SU-DHL-6 (cell line): ENCODE data around the gene SOX4.

Source experiments
- H2AFZ ChIP-seq: fragments of 200-600 bp; sonication (generic); 2 replicates; pipeline ENCODE4 v1.6.1; 2014; ENCODE audit warnings: low read depth, mild to moderate bottlenecking, moderate library complexity, mixed read lengths, antibody characterized with exemption, low read length; ENCODE audit not compliant: severe bottlenecking
- H3F3A ChIP-seq: fragments of 200-600 bp; shearing (Covaris generic); 2 replicates; pipeline ENCODE4 v1.6.0; 2016; ENCODE audit warnings: antibody characterized with exemption, mild to moderate bottlenecking; ENCODE audit not compliant: insufficient read depth
- H3K27ac ChIP-seq: fragments of 200-600 bp; sonication (generic); 2 replicates; pipeline ENCODE4 v1.5.1; 2016; ENCODE audit warnings: low read depth, mild to moderate bottlenecking, low read length, moderate library complexity, mixed read lengths
- H3K27me3 ChIP-seq: fragments of 200-600 bp; sonication (generic), shearing (Covaris generic); 2 replicates; pipeline ENCODE4 v1.6.0; 2014; ENCODE audit warnings: mild to moderate bottlenecking, low read length
- H3K36me3 ChIP-seq: fragments of 200-600 bp; sonication (generic); 2 replicates; pipeline ENCODE4 v1.6.1; 2014; ENCODE audit warnings: mild to moderate bottlenecking, low read length, mixed read lengths
- H3K4me2 ChIP-seq: fragments of 300-600, 200-600 bp; shearing (Covaris generic), sonication (generic); 2 replicates; pipeline ENCODE4 v1.6.0; 2014; ENCODE audit warnings: low read length, low read depth, mild to moderate bottlenecking; ENCODE audit not compliant: poor library complexity, severe bottlenecking
- H3K4me3 ChIP-seq: fragments of 200-600 bp; sonication (generic); 2 replicates; pipeline ENCODE4 v1.5.1; 2014; ENCODE audit warnings: antibody characterized with exemption, low read length, mild to moderate bottlenecking, mixed read lengths; ENCODE audit not compliant: insufficient read depth, poor library complexity, severe bottlenecking
- H3K79me2 ChIP-seq: fragments of 200-600 bp; sonication (generic); 2 replicates; pipeline ENCODE4 v1.6.1; 2014; ENCODE audit warnings: mild to moderate bottlenecking, low read length, moderate library complexity; ENCODE audit not compliant: insufficient read depth
- H3K9ac ChIP-seq: fragments of 200-600 bp; sonication (generic); 2 replicates; pipeline ENCODE4 v1.7.0; 2014; ENCODE audit warnings: mild to moderate bottlenecking, low read length
- H3K9me2 ChIP-seq: fragments of 200-600 bp; sonication (generic); replicated peaks from 2 replicates; pipeline ENCODE4 v1.6.1; 2014; ENCODE audit warnings: low read length; ENCODE audit not compliant: insufficient read depth
- H3K9me3 ChIP-seq: fragments of 200-600 bp; sonication (generic); 2 replicates; pipeline ENCODE4 v1.6.1; 2014; ENCODE audit warnings: low read length, mixed read lengths; ENCODE audit not compliant: insufficient read depth
- H4K20me1 ChIP-seq: fragments of 200-600 bp; sonication (generic); 2 replicates; pipeline ENCODE4 v1.6.1; 2014; ENCODE audit warnings: low read depth, mild to moderate bottlenecking, antibody characterized with exemption, low read length, moderate library complexity, mixed read lengths
- EZH2phosphoT487 ChIP-seq: fragments of 200-600 bp; sonication (generic), shearing (Covaris generic); conservative IDR thresholded peaks from 2 replicates; pipeline ENCODE4 v1.6.1; 2018; ENCODE audit warnings: mild to moderate bottlenecking, antibody characterized with exemption, low read length, moderate library complexity, mixed read lengths
- TF ChIP-seq, protein P1 (sequence below): fragments of 200-600 bp; sonication (generic); IDR thresholded peaks from one replicate; pipeline ENCODE4 v1.5.1; 2017; ENCODE audit warnings: antibody characterized with exemption, mild to moderate bottlenecking, low read length, moderate library complexity; ENCODE audit not compliant: insufficient read depth, poor library complexity, severe bottlenecking

Gene SOX4

DNA sequence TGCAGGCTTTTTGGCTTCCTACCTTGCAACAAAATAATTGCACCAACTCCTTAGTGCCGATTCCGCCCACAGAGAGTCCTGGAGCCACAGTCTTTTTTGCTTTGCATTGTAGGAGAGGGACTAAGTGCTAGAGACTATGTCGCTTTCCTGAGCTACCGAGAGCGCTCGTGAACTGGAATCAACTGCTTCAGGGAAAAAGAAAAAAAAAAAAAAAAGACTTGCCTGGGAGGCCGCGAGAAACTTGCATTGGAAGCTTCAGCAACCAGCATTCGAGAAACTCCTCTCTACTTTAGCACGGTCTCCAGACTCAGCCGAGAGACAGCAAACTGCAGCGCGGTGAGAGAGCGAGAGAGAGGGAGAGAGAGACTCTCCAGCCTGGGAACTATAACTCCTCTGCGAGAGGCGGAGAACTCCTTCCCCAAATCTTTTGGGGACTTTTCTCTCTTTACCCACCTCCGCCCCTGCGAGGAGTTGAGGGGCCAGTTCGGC lies 420 bp downstream of the SOX4 start:
- Histone ChIP-seq H2AFZ (peak overlapping the region; percentile 97), H3K4me2 (peak overlapping the region; percentile 90), H3K9ac (peak overlapping the region; percentile 72), H3K4me3 (peak overlapping the region; percentile 62), H3K9me3 (no peaks in the 10 kb centered on the region), H3K9me2 (no peaks in the 10 kb centered on the region), H4K20me1 (no peaks in the 10 kb centered on the region), H3F3A (peaks cover 20% of the 10 kb centered on the region), H3K79me2 (0 out of 2 replicates have a peak, but pooled peaks cover 8% of the 10 kb centered on the region), H3K36me3 (no peaks in the 10 kb centered on the region; the same call in 1 of the 2 replicates), H3K27me3 (no peaks in the 10 kb centered on the region), H3K27ac (peak overlapping the region; percentile 75)
- TF ChIP-seq, protein P1, sequence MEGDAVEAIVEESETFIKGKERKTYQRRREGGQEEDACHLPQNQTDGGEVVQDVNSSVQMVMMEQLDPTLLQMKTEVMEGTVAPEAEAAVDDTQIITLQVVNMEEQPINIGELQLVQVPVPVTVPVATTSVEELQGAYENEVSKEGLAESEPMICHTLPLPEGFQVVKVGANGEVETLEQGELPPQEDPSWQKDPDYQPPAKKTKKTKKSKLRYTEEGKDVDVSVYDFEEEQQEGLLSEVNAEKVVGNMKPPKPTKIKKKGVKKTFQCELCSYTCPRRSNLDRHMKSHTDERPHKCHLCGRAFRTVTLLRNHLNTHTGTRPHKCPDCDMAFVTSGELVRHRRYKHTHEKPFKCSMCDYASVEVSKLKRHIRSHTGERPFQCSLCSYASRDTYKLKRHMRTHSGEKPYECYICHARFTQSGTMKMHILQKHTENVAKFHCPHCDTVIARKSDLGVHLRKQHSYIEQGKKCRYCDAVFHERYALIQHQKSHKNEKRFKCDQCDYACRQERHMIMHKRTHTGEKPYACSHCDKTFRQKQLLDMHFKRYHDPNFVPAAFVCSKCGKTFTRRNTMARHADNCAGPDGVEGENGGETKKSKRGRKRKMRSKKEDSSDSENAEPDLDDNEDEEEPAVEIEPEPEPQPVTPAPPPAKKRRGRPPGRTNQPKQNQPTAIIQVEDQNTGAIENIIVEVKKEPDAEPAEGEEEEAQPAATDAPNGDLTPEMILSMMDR = no peak
- TF ChIP-seq EZH2phosphoT487 = no peak

DNA sequence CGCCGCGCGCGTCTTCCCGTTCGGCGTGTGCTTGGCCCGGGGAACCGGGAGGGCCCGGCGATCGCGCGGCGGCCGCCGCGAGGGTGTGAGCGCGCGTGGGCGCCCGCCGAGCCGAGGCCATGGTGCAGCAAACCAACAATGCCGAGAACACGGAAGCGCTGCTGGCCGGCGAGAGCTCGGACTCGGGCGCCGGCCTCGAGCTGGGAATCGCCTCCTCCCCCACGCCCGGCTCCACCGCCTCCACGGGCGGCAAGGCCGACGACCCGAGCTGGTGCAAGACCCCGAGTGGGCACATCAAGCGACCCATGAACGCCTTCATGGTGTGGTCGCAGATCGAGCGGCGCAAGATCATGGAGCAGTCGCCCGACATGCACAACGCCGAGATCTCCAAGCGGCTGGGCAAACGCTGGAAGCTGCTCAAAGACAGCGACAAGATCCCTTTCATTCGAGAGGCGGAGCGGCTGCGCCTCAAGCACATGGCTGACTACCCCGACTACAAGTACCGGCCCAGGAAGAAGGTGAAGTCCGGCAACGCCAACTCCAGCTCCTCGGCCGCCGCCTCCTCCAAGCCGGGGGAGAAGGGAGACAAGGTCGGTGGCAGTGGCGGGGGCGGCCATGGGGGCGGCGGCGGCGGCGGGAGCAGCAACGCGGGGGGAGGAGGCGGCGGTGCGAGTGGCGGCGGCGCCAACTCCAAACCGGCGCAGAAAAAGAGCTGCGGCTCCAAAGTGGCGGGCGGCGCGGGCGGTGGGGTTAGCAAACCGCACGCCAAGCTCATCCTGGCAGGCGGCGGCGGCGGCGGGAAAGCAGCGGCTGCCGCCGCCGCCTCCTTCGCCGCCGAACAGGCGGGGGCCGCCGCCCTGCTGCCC lies 1.1 kb downstream of the SOX4 start:
- Histone ChIP-seq H3K36me3 (no peaks in the 10 kb centered on the region; the same call in 1 of the 2 replicates), H3K27me3 (no peaks in the 10 kb centered on the region), H3F3A (peaks cover 20% of the 10 kb centered on the region), H3K9me2 (no peaks in the 10 kb centered on the region), H3K4me3 (peak overlapping the region; percentile 62), H3K79me2 (0 out of 2 replicates have a peak, but pooled peaks cover 8% of the 10 kb centered on the region), H4K20me1 (no peaks in the 10 kb centered on the region), H3K4me2 (peak overlapping the region; percentile 90), H3K9ac (peak overlapping the region; percentile 72), H2AFZ (peak overlapping the region; percentile 97), H3K9me3 (no peaks in the 10 kb centered on the region), H3K27ac (peak overlapping the region; percentile 75)
- no peak for TF ChIP-seq EZH2phosphoT487
- TF ChIP-seq, protein P1 = no peak

DNA sequence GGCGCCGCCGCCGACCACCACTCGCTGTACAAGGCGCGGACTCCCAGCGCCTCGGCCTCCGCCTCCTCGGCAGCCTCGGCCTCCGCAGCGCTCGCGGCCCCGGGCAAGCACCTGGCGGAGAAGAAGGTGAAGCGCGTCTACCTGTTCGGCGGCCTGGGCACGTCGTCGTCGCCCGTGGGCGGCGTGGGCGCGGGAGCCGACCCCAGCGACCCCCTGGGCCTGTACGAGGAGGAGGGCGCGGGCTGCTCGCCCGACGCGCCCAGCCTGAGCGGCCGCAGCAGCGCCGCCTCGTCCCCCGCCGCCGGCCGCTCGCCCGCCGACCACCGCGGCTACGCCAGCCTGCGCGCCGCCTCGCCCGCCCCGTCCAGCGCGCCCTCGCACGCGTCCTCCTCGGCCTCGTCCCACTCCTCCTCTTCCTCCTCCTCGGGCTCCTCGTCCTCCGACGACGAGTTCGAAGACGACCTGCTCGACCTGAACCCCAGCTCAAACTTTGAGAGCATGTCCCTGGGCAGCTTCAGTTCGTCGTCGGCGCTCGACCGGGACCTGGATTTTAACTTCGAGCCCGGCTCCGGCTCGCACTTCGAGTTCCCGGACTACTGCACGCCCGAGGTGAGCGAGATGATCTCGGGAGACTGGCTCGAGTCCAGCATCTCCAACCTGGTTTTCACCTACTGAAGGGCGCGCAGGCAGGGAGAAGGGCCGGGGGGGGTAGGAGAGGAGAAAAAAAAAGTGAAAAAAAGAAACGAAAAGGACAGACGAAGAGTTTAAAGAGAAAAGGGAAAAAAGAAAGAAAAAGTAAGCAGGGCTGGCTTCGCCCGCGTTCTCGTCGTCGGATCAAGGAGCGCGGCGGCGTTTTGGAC lies 2.0 kb downstream of the SOX4 start:
- peaks cover 20% of the 10 kb centered on the region for H3F3A ChIP-seq
- H2AFZ ChIP-seq = peak overlapping the region; percentile 97
- no peaks in the 10 kb centered on the region; the same call in 1 of the 2 replicates for H3K36me3 ChIP-seq
- H3K9me3 ChIP-seq = no peaks in the 10 kb centered on the region
- peak overlapping the region; percentile 72 for H3K9ac ChIP-seq
- no peaks in the 10 kb centered on the region for H3K9me2 ChIP-seq
- H4K20me1 ChIP-seq = no peaks in the 10 kb centered on the region
- no peak for TF ChIP-seq EZH2phosphoT487
- TF ChIP-seq, protein P1 = no peak
- 0 out of 2 replicates have a peak, but pooled peaks cover 8% of the 10 kb centered on the region for H3K79me2 ChIP-seq
- peak overlapping the region; percentile 75 for H3K27ac ChIP-seq
- peak overlapping the region; percentile 90 for H3K4me2 ChIP-seq
- H3K27me3 ChIP-seq = no peaks in the 10 kb centered on the region
- peak overlapping the region; percentile 62 for H3K4me3 ChIP-seq
